GM21515 (cell line): ENCODE measurements around the gene MN1.

ENCODE experiments used
- ATAC-seq: cut with Tn5 transposase; IDR thresholded peaks from one replicate; pipeline ENCODE4 v1.9.1; 2021; ENCODE audit not compliant: unreplicated experiment

Gene MN1

GRCh38 chr22:27786291-27786932 is 15.1 kb downstream of the MN1 start:
- no peak for ATAC-seq

GRCh38 chr22:27785831-27786230 is 15.7 kb downstream of the MN1 start:
- no peak for ATAC-seq

GRCh38 chr22:27784120-27784475 is 17.5 kb downstream of the MN1 start:
- no peak for ATAC-seq

DNA sequence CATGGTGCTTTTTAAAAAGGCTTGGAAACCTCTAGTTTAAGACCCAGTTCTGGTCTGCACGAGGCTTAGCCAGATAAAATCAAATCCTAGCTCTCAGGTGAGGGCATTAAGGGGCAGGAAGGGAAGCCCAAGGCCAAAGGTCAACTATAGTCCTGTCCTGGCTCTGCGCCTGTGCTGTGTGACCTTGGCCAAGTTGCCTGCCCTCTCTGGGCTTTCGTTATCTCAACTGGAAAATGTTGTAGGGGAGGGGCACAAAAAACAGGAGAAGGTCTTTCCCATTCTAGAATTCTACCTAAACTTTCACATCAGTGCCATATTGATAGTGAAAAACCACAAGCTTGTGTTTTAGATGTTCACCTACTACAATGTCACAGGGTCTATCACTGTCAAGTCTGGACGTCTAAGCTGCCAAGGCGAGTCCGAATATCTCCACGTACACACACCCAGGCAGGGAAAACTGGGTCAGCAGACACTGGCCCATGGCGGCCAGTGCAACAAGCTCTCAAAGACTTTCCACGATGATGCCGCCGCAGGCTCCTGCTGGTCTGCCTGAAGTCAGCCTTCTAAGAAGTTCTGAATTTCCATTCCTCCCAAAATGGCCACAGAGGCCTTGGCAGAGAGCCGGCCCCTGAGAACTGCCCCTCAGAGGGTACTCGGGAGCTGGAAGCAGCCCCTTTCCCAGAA is 18.0 kb downstream of the MN1 start:
- no peak for ATAC-seq

DNA sequence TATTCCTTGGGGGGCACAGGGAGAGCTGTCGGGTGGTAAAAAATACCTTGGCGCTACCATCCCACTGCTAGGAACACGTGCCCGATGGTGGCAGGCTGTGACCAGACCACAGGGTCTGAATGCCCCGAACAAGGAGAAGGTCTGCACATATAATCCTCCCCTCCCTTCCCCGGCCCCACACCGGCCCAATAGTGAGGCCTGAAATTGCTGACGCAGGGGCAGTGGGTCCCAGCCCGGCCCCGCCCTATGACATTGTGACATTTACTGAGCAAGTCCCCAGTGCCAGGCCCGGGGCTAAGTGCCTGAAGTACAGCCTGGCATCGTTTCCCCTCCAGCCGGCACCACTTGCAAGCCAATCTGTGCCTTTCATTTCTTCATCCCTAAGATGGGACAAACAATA is 19.5 kb downstream of the MN1 start:
- ATAC-seq = no peak

GRCh38 chr22:27780161-27780575 is 21.4 kb downstream of the MN1 start:
- ATAC-seq = no peak

GRCh38 chr22:27779643-27780042 is 21.9 kb downstream of the MN1 start:
- no peak for ATAC-seq

DNA sequence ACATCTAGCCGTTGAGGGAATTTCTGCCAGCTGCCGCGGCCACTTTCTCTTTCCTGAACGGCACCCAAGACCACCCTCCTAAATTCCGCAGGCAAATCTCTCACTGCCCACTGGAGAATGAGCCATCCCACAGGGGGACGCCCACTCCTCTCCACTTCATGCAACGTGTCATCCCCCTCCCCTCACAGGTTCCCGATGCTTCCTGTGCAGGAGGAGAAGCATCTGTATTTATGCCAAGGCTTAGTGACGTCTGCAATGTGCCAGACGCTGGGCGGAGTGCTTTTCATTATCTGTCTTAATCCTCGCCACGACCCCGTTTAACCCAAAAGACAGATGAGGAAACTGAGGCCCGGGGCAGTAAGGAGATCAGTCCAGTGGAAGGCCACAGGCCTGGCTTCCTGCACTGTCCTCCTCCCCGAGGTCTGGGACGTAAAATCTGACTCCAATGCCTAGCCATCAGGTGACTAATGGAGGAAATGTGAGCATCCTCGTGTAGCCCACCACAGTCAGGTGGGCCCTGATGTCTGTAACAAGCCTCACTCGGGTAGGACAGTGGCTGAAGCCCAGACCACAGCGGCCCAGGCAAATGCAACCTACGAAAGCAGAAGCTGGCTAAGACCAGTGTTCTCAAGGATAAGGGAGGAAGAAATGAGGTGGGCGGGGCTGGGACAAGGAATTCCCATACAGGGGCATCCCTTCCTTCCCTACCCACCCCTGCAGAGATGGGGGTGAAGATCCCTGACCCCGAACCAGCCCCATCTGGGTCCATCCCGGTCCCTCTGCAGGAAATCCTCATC is 23.1 kb downstream of the MN1 start:
- ATAC-seq = no peak

DNA sequence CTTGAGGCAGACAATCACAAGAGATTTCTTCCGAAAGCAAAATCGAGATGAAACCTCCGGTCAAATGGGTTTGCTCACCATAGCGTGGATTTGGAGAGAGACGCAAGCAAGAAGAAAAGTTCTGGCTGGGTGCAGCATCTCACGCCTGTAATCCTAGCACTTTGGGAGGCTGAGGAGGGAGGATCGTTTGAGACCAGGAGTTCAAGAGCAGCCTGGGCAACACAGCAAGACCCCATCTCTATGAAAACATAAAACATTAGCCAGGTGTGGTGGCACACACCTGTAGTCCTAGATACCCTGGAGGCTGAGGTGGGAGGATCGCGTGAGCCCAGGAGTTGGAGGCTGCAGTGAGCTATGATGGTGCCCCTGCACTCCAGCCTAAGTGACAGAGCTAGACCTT is 24.4 kb downstream of the MN1 start:
- ATAC-seq = no peak

- no peak for ATAC-seq
Measured at GRCh38 chr22:27776650-27776958, 25.0 kb downstream of the MN1 start.

DNA sequence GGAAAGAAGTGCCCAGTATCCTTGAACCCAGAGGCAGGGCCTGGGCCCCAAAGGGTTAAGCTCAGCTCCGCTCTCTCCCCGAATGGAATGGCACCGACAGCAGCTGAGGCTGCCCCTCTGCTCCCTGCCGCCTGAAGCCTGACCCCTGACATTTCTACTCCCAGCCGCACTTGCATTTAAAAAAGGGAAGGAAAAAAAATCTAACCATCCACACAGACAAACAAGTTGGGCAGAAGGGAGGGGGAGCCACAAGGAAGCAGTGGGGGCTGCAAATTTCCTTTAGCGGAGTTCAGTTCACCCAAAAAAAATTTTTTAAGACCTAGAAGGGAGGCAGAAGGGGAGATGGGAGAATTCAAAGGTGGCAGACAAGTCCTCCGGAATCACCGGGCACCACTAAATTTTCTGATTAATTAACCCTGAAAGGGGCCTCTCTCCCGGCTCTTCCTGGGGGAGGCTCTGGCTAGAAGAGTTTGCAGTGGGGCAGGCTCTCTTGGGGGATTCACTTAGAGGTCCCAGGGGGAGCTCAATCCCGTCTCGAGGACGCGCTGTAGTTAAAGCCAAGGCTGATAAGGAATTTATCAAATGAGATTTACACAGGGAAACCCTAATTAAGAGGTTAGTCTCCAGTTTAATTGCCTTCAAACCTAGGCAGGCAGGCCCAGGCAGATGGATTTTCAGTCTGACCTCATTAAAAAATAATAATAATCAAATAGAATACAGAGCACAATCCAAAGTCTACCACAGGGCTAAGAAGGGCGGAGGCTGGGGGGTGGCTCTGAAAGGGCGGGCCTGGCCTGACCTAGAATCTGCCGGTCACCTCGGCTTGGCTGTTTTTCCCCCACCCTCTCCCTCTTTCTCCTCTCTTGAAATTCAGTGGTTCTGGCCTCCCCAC is 25.6 kb downstream of the MN1 start:
- ATAC-seq = no peak

DNA sequence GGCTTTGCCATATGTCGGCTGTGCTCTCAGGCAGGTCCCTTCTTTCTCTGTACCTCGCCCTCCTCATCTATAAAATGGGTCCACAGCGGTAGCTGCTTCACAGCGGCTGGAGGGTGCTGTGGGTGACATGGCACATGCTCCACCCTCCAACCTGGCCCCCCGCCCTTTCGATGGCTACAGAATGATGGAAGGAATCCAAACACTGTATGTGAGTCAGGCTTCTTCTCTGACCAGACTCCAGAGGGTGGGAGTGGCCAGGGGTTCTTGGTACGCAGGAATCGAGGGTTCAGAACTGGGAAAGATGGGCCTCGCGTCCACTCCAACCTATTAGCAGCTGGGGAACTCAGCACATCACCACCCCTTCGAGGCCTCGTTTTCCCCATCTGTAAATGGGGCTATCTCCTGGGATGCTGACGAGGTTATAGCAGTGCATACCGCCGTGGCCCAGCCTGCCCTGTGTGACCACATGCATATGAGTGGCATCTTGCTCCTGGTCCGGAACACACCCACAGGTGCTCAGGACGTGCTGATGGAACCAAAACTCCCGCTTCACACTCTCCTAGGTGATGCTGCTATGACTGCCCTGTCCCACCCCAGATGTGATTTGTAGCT is 26.4 kb downstream of the MN1 start:
- ATAC-seq = no peak

DNA sequence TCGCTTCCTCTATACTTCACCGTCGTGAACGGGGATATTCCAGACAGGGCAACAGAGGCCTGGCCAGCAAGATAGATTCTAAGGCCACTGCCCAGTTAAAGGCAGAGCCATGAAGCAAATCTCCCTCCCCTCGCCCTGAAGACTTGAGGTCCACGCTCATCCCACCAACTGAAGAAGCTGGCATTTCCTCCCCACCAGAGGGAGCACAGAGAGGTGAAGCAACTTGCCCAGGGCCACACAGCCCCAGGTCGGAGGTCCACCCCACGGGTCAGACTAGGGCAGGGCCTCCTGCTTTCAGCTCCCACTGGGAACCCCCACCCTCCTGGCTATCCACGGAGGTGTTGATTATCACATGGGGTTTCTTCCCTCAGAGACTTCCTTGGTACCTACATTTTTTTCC is 27.4 kb downstream of the MN1 start:
- no peak for ATAC-seq

DNA sequence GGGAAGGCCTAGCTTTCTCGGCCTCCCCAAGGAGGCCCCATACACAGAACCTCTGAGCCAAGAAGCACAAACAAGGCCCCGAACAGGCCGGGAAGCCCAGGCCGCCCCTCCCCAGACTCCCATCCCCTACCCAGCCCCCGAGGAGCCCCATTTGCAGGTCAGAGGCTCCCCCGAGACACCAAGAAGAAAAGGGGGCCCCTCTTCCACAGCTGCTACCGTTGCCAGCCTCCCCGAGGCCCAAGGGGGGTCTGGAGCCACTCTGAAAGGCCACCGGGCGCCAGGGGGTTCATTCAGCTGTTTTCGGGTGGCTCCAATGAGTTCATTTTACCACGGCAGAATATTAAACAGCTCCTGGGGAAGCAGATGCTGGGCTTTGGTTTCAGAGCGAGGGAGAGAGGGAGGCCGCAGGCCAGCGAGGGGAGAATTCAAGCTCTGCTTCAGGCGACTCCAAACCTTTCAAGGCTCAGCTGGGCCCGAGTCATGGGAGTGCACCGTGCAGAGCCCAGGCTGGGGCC is 28.5 kb downstream of the MN1 start:
- no peak for ATAC-seq

DNA sequence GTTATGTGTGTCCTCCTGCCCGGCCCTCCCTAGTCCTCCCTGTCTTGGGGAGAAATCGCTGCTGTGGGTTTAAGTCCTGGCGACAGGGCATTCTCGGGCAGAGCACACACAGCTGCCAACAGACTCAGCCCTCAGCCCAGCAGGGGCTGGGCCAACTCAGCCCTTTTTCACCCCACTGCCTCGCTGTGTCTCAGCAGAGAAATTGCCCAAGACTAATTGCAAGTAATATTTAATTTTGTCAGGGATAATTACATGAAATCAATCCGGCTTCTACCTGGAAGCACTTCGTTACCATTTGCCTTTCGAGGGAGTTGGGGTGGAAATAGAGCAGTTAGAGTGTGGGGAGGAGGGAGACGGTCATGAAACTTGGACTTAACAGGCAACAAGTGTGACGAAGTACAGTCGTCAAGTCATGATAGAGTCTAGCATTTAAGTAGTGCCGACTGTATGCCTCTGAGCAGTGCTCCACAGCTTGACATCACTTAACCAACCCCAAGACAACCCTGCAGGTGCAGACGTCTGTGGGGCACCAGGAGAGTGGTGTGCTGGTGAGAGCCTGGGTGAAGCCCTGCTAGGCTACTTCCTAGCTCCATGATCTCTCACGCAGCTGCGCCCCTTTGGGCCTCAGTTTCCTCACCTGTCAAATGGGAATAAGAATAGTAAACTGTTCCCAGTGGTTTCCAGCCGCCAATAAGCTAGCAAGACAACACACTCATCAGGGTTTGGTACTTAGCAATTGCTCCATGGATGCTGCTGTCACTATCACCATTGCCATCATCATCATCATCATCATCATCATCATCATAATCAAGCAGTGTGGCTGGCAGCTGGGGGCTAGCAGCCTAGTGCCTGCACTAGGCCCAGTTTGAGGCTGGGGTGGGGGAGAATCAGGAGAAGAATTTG is 29.2 kb downstream of the MN1 start:
- ATAC-seq = no peak

GRCh38 chr22:27771637-27772036 is 29.9 kb downstream of the MN1 start:
- ATAC-seq = no peak

DNA sequence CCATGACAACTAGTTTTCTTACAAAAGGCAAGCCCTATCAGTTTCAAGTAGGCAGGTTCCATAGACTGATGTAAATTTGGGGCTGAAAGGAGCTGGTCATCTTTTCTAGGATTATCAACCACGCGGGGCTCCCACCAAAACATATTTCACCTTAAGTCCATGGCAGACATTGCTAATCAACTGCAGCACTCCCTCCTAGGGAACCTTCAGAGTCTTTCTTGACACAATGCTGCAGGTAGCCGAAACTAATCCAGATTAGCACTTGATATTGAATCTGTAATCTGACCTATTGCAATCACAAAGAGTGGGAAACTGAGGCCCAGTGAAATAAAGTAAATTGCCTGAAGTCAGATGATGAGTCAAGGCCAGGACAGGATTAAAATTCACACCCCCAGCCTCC is 32.5 kb downstream of the MN1 start:
- no peak for ATAC-seq

DNA sequence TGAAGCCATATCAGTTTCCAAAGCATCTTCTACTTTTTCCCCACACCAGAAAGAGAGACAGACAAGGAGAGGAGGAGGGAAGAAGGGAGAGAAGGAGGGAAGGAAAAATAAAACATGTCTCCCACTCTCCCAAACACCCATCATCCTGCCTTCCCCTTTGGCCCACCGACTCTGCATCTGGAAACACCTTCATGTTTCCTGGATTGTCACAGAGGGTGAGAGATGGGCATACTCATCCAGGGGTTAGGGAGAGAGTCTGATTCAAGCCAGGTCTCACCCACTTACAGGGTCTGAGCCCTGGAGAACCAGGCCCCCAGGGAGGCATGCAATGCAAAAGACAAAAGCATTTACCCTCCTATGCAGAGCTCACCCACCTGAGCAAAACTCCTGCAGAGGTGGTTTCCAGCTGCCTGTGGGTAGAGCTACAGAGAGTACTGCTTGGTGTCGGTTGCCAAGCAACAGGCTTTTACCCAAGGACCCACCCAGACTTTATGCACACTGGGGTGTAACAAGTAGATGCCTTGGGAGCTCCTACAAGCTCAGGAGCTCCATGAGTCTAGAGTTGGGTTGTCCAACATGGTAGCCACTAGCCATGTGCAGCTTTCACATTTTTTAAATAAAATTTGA is 33.4 kb downstream of the MN1 start:
- no peak for ATAC-seq

GRCh38 chr22:27766679-27767078 is 34.9 kb downstream of the MN1 start:
- no peak for ATAC-seq
